ENCODE measurements around the gene ADGRL1. TPM values are rescaled to one million over a fixed set of nuclear protein-coding genes. Genes with fewer than 3 reads are reported as not detected.

The ADGRL1 gene
- total RNA-seq, 1 experiment from 2014 or later = 117 TPM

GRCh38 chr19:14116525-14116917 lies 89.4 kb downstream of the ADGRL1 start:
- Histone ChIP-seq H2AFZ (ENCODE audit: low read length) (no peak overlapping the region), H4K20me1 (ENCODE audit: control insufficient read depth, insufficient read depth, insufficient read length) (no peaks in the 10 kb centered on the region)

More at GRCh38 chr19:14116525-14116917, 89.4 kb downstream of the ADGRL1 start:
- Mint-ChIP-seq H3K4me3 (peak overlapping the region; percentile 78 to 83), H3K27ac (no peak overlapping the region), H3K4me1 (peaks cover 40 to 44% of the 10 kb centered on the region in 2 experiments), H3K36me3 (ENCODE audit: insufficient read depth in 1 of 3, low read depth in 3 of 3) (peaks cover 4 to 16% (median 11%) of the 10 kb centered on the region in 3 experiments), H3K27me3 (ENCODE audit: low read depth) (peaks cover 2% of the 10 kb centered on the region; the same call in 1 of the 2 replicates), H3K9me3 (no peaks in the 10 kb centered on the region)
- Histone ChIP-seq H3K23me2 (ENCODE audit: insufficient read length, low read depth, low read length, poor library complexity, severe bottlenecking) (peaks cover 16% of the 10 kb centered on the region), H3K14ac (ENCODE audit: insufficient read depth, low read length) (no peak overlapping the region), H3K4ac (ENCODE audit: low read depth, low read length) (no peak overlapping the region), H3K18ac (ENCODE audit: insufficient read length, low read depth, low read length) (no peak overlapping the region), H3K23ac (ENCODE audit: insufficient read length, low read depth, low read length) (no peak overlapping the region), H4K8ac (replicated peaks; ENCODE audit: insufficient read length, low read depth, low read length) (no peak overlapping the region), H2BK120ac (ENCODE audit: low read depth, low read length, poor library complexity, severe bottlenecking) (no peak overlapping the region), H3K4me2 (ENCODE audit: insufficient read depth, insufficient read length, low read length) (peak overlapping the region; percentile 69), H2BK5ac (ENCODE audit: insufficient read length, low read length) (no peak overlapping the region), H3T11ph (ENCODE audit: low read length) (no peak overlapping the region), H4K5ac (ENCODE audit: insufficient read length, low read depth, low read length) (no peak overlapping the region), H2BK20ac (ENCODE audit: low read depth, low read length, poor library complexity, severe bottlenecking) (no peak overlapping the region), H3K79me2 (ENCODE audit: insufficient read depth, low read length) (peaks cover 2% of the 10 kb centered on the region; the same call in 1 of the 2 replicates), H4K91ac (ENCODE audit: insufficient read length, low read depth, low read length) (no peak overlapping the region), H2BK15ac (ENCODE audit: low read depth, low read length) (no peak overlapping the region), H2AK5ac (ENCODE audit: insufficient read length, low read length) (no peak overlapping the region), H3K27ac (ENCODE audit: insufficient read length, low read depth, low read length) (no peak overlapping the region), H3K4me1 (ENCODE audit: insufficient read depth, low read length) (peaks cover 9% of the 10 kb centered on the region; the same call in 1 of the 2 replicates), H3K56ac (ENCODE audit: insufficient read length, low read depth, low read length) (no peak overlapping the region), H3K27me3 (ENCODE audit: insufficient read depth, low read length) (no peaks in the 10 kb centered on the region; the same call in 1 of the 2 replicates), H3K79me1 (ENCODE audit: insufficient read depth, low read depth, low read length, poor library complexity, severe bottlenecking) (no peaks in the 10 kb centered on the region), H2BK12ac (ENCODE audit: insufficient read length, low read depth, low read length) (no peak overlapping the region), H3K9ac (ENCODE audit: extremely low read depth, insufficient read length, low read length) (peak overlapping the region; percentile 46), H3K9me3 (ENCODE audit: control insufficient read depth, low read depth, low read length) (no peaks in the 10 kb centered on the region)
- WGBS (ENCODE audit: extremely low coverage, insufficient read length, low lambda C conversion rate) = no CpG with 5 or more reads among the region's 6 CpGs
- no peak for TF ChIP-seq CTCF (conservative IDR thresholded peaks at IDR 0.05)
- no peak for DNase-seq

Data from H9 (cell line).